GM21723 (cell line): ENCODE measurements around the gene KRTAP4-7.
"Not testable (repeated sequence)": the region's sequence is repeated elsewhere in the genome, so short reads cannot be mapped to it uniquely, and the experiment has no call there.

Experiments
- ATAC-seq: cut with Tn5 transposase; IDR thresholded peaks from one replicate; pipeline ENCODE4 v1.9.1; 2021; ENCODE audit warnings: mild to moderate bottlenecking, moderate library complexity; ENCODE audit not compliant: unreplicated experiment

The KRTAP4-7 gene

DNA sequence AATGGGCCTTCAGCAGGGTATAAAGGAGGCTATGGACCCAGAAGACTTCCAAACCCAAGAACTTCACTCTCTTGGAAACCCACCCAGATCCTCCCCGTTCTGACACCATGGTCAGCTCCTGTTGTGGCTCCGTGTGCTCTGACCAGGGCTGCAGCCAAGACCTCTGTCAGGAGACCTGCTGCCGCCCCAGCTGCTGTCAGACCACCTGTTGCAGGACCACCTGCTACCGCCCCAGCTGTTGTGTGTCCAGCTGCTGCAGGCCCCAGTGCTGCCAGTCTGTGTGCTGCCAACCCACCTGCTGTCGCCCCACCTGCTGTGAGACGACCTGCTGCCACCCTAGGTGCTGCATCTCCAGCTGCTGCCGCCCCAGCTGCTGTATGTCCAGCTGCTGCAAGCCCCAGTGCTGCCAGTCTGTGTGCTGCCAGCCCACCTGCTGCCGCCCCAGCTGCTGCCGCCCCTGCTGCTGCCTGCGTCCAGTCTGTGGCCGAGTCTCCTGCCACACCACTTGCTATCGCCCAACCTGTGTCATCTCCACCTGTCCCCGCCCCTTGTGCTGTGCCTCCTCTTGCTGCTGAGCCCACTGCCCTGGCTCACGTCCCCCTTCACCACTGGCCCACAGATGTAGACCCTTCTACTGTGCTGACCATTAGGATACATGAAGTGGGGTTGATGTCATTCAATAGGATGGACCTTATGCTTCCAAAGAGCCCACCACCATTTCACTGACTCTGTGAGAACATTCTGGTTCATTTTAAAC, at the start of gene KRTAP4-7:
TSS of gene KRTAP4-7 (plus strand) at position 51 of the 757 bp plus-strand sequence. CDS start at position 108, 57 bp downstream.
- not testable (repeated sequence) for ATAC-seq

DNA sequence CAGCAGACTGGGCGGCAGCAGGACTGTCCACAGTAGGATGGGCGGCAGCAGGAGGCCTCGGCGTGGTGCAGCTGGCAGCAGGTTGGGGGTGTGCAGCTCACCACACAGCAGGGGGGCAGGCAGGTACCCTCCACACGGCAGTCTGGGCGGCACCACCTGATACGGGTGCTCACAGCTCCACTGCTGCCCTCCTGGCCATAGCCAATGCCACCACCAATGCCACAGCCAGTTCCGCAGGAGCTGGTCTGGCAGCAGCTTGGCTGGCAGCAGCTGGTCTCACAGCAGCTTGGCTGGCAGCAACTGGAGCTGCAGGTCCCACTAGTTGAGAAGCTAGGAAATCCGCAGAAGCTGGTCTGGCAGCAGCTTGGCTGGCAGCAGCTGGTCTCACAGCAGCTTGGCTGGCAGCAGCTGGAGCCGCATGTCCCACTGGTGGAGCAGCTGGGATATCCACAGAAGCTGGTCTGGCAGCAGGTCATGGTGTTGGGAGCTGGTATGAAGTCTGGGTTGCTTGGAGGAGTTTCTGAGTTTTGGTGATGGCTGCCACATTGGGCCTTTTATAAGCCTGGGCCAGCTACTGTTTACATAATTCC, 49.5 kb upstream of the KRTAP4-7 start, which contains the start of gene KRTAP1-3:
TSS of gene KRTAP1-3 (minus strand) at position 529 of the 590 bp plus-strand sequence. CDS start at position 476, 53 bp downstream.
- ATAC-seq, result not testable (repeated sequence)

DNA sequence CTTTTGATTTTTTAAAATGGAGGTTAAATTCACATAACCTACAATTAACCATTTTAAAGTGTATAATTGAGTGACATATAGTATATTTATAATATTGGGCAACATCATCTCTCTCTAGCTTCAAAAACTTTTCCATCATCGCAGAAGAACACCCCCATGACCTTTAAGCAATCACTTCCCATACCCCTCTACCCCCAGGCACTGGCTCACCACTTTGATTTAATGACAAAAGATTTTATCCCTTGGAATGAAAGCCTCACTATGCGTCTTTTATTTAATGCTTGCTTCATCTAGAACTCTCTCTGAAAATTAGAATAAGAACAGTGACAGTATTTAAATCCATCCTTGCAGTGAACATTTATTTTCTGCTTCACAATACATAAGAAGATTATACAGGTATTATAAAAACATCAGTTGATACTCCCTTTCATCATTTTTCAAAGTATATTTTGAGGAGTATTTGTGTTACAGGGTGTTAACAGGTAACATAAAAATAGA, 46.0 kb upstream of the KRTAP4-7 start:
- no peak for ATAC-seq

- not testable (repeated sequence) for ATAC-seq
Measured at GRCh38 chr17:41040783-41041571, 43.0 kb upstream of the KRTAP4-7 start, which contains the start of gene KRTAP1-1. TSS of gene KRTAP1-1 (minus strand) at chr17:41041450. CDS start at chr17:41041397, 53 bp downstream.

DNA sequence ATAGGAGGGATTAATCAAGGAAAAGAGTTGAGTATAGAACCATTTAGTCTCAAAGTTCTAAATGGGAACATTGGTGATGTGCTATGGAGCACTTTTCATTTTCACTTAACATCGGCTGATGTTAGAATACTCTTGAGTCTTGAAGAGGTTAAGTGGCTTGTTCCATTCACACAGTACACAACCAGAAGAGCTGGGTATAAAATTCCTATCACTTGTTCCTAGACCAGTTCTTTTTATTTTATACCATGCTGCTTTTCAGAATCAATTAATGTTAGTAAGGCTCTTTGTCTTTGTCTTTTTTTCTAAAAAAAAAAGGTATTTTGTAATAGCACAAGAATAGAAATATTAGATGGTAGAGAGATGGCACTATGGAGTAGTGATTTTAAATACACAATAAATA, 41.0 kb upstream of the KRTAP4-7 start:
- ATAC-seq, result no peak

DNA sequence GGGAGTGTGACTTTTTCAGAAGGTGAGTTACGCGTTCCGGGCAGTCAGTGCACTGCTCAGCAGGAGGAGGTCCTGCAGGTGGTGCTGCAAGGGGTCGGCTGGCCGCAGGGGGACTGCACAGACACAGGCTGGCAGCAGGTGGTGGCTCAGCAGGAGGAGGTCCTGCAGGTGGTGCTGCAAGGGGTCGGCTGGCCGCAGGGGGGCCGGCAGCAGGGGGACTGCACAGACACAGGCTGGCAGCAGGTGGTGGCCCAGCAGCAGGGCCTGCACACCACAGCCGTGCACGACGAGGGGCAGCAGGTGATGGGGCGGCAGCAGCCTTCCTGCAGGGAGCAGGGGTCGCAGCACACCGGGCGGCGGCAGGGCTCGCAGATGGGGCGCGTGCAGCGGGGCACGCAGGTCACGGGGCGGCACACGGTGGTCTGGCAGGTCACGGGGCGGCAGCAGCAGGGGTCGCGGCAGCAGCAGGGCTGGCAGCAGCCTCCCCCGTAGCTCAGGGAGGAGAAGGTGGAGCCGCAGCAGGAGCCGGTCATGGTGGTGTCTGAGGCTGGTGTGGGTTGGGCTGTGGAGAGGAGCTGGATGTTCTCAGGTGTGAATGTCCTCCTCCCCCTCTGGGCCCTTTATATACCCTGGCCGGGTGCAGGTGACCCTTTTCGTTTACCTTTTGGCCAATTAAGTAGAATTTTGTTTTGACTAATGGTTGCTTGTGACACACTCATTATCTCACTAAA, 37.0 kb upstream of the KRTAP4-7 start, which contains the start of gene KRTAP2-1:
TSS of gene KRTAP2-1 (minus strand) at position 582 of the 731 bp plus-strand sequence. CDS start at position 533, 49 bp downstream.
- ATAC-seq, result not testable (repeated sequence)

DNA sequence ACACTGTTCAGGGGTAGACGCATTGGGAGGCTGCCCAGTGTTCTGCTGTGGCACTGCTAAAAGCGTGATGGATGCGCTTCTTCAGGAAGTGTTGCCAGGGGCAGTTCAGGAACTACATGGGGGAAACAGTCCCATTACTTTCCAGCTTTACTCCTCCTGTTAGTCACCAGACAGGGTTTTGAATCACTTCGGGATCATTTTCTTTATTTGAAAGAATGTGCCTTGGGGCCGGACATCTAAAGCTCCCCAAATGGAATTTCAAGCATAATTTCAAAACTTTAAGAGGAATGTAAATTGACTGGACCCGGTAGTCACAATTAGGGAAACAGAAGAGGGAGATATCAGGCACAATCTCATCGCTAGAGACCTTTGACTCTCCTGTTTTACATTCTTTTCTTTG, 35.5 kb upstream of the KRTAP4-7 start:
- ATAC-seq, result no peak

DNA sequence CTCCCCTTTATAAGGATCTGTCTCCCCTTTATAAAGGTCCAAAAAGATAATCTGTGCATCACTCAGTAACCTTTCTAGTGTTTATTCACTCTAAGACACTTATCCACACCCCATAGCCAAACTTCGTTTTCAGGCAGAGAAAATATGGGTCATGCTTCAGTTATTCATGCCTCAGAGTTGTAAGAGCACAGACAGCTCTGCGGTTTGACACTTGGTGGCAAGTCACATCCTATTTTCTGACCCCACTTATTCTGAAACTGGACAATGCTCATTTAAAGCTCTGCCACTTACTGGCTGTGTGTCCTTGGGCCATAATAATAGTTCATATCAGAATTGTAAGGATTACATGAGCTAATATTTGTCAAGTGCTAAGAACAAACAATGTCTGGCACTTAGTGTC, 34.8 kb upstream of the KRTAP4-7 start:
- ATAC-seq, result no peak

- ATAC-seq, result no peak
Measured at GRCh38 chr17:41052566-41052965, 31.4 kb upstream of the KRTAP4-7 start.

GRCh38 chr17:41054025-41054424, 29.9 kb upstream of the KRTAP4-7 start:
- ATAC-seq, result no peak

DNA sequence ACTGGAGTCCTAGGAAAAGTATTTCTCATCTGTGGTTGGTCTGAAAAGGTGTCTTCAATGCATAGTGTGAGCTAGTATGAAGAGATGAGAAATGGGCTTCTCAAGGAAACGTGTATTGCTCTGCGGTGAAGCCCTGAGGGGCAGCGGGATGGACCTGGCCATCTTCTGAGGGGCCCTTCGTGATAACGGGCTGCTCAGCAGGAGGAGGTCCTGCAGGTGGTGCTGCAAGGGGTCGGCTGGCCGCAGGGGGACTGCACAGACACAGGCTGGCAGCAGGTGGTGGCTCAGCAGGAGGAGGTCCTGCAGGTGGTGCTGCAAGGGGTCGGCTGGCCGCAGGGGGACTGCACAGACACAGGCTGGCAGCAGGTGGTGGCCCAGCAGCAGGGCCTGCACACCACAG, 29.4 kb upstream of the KRTAP4-7 start:
- not testable (repeated sequence) for ATAC-seq

GRCh38 chr17:41055130-41055529, 28.8 kb upstream of the KRTAP4-7 start, which contains the start of gene KRTAP2-2:
TSS of gene KRTAP2-2 (minus strand) at chr17:41055230. CDS start at chr17:41055211, 19 bp downstream.
- ATAC-seq, result not testable (repeated sequence)

DNA sequence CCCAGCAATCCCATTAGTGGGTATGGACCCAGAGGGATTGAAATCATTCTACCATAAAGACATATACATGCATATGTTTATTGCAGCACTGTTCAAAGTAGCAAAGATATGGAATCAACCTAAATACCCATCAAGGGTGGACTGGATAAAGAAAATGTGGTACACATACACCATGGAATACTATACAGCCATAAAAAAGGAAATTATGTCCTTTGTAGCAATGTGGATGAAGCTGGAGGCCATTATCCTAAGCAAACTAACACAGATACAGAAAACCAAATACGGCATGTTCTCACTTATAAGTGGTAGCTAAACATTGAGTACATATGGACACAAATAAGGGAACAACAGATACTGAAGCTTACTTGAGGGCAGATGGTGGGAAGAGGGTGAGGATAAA, 26.4 kb upstream of the KRTAP4-7 start:
- no peak for ATAC-seq

- no peak for ATAC-seq
Measured at GRCh38 chr17:41058741-41059140, 25.2 kb upstream of the KRTAP4-7 start.

DNA sequence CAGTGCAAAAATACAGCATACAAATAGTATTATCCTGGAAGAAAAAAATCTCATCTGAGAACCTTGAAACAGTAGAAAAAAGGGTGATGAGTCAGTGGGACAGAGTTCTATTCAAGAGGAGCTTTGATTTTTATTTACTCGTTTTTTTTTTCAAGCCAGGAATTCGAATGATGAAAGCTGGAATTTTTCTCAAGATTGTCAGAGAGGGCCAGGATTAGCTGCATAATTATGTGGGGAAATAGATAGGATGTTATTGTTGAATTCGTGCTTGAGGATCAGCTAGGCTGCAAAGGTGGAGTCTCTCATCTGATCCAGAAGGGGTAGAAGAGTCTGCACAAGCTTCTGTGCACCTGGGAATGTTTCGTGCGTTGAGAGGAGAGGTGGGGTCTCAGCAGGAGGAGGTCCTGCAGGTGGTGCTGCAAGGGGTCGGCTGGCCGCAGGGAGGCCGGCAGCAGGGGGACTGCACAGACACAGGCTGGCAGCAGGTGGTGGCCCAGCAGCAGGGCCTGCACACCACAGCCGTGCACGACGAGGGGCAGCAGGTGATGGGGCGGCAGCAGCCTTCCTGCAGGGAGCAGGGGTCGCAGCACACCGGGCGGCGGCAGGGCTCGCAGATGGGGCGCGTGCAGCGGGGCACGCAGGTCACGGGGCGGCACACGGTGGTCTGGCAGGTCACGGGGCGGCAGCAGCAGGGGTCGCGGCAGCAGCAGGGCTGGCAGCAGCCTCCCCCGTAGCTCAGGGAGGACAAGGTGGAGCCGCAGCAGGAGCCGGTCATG, 24.5 kb upstream of the KRTAP4-7 start:
- not testable (repeated sequence) for ATAC-seq

GRCh38 chr17:41060052-41060604, 23.8 kb upstream of the KRTAP4-7 start, which contains the start of gene KRTAP2-3:
TSS of gene KRTAP2-3 (minus strand) at chr17:41060114. CDS start at chr17:41060050, 64 bp downstream.
- no peak for ATAC-seq

GRCh38 chr17:41061964-41062363, 22.0 kb upstream of the KRTAP4-7 start:
- ATAC-seq, result no peak

DNA sequence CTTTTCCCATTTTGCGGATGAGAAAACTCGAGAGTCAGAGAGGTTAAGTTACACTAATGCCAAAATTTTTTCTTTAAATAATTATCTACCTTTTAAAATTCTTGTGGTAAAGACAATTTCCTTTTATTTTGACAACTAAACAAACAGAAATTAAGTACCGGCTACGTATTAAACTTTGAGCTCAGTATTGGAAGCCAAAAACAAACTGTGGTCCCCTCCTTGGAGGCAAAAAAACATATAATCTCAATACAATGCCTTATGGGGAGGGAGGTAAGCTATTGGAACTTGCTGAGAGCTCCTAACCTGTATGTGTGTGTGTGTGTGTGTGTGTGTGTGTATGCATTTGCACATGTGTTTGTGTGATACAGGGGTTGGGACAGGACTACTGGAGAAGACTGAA, 20.5 kb upstream of the KRTAP4-7 start:
- ATAC-seq, result no peak

GRCh38 chr17:41064301-41064700, 19.6 kb upstream of the KRTAP4-7 start:
- no peak for ATAC-seq
